ENCODE results near the gene NFYA. TPM values are rescaled to one million over a fixed set of nuclear protein-coding genes. Genes with fewer than 3 reads are reported as not detected.

NFYA gene
- total RNA-seq, 1 experiment from 2014 or later, result 23.7 TPM

GRCh38 chr6:41147917-41148316 is 75.1 kb downstream of the NFYA start:
- Mint-ChIP-seq H3K9me3 (ENCODE audit: low read depth, unreplicated experiment) (no peaks in the 10 kb centered on the region), H3K27me3 (ENCODE audit: unreplicated experiment) (peaks cover 9% of the 10 kb centered on the region), H3K36me3 (ENCODE audit: insufficient read depth, unreplicated experiment) (no peaks in the 10 kb centered on the region), H3K27ac (ENCODE audit: unreplicated experiment) (no peak overlapping the region), H3K4me1 (ENCODE audit: low read depth, unreplicated experiment) (no peaks in the 10 kb centered on the region), H3K4me3 (ENCODE audit: low read depth, unreplicated experiment) (no peak overlapping the region)
- intact Hi-C loops (cut with micrococcal nuclease; ENCODE audit: unreplicated experiment), result no loop called here
- BruUV-seq (replicated peaks), result no TSS peak
- no peak for DNase-seq
- TF ChIP-seq CTCF (IDR thresholded peaks at IDR 0.05; ENCODE audit: unreplicated experiment), result no peak
- CTCF ChIA-PET, result no interaction called here

Other genes starting within 250 kb of the NFYA start
- 10.6 and 15.9 TPM in 2 replicates for gene UNC5CL, start 33.8 kb upstream of the NFYA start, total RNA-seq (2022)
- not detected in 2 replicates for gene TSPO2, start 30.5 kb upstream of the NFYA start, total RNA-seq (2022)
- not detected in 2 replicates for gene APOBEC2, start 19.8 kb upstream of the NFYA start, total RNA-seq (2022)
- 33.2 and 37.7 TPM in 2 replicates for gene OARD1, start 618 bp upstream of the NFYA start, total RNA-seq (2022)
- not detected in 2 replicates for gene TREML1, start 81.4 kb downstream of the NFYA start, total RNA-seq (2022)
- gene TREM2, start 90.1 kb downstream of the NFYA start, total RNA-seq (2022), result not detected in 2 replicates
- gene TREML2, start 128.2 kb downstream of the NFYA start, total RNA-seq (2022), result not detected in 2 replicates
- not detected in 2 replicates for gene TREML4, start 155.4 kb downstream of the NFYA start, total RNA-seq (2022)
- 1.2 and 1.4 TPM in 2 replicates for gene TREM1, start 213.7 kb downstream of the NFYA start, total RNA-seq (2022)